Epithelial cell of esophagus (primary cell): ENCODE data around the gene SMARCD1.
A peak's percentile ranks its signal among the peaks of the same experiment; 100 is the strongest.

Experiments
- DNase-seq: peaks from one replicate; pipeline ENCODE4 v3.0.0; 2010; ENCODE audit warnings: low read depth
- H3K4me3 ChIP-seq: 2 replicates; pipeline ENCODE4 v1.5.1; 2011; ENCODE audit warnings: mild to moderate bottlenecking, low read length, control low read depth
- TF ChIP-seq, protein P1 (sequence below): IDR thresholded peaks from 2 replicates; pipeline ENCODE4 v1.5.1; 2011; ENCODE audit warnings: low read depth, mild to moderate bottlenecking, low read length, control low read depth, inconsistent platforms; ENCODE audit not compliant: insufficient read depth; ENCODE audit errors: missing control alignments

The SMARCD1 gene

DNA sequence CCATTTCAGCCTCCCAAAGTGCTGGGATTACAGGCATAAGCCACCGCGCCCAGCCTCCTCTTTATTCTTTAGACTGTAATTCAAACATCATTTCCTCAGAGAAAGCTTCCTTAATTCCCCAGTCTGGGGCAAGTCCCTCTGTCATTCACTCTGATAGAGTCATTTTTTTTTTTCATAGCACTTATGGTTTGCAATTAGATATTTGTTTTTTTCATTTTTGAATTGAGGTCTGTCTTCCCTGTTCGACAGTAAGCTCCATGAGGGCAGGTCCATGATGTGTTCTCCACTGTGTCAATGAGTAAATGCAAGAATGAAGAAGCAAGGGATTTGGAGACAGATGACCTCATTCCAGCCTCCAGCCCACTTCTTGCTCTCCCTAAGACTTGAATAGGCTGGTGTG lies 15.6 kb upstream of the SMARCD1 start:
- H3K4me3 ChIP-seq = no peak overlapping the region
- DNase-seq = no peak
- TF ChIP-seq, protein P1, sequence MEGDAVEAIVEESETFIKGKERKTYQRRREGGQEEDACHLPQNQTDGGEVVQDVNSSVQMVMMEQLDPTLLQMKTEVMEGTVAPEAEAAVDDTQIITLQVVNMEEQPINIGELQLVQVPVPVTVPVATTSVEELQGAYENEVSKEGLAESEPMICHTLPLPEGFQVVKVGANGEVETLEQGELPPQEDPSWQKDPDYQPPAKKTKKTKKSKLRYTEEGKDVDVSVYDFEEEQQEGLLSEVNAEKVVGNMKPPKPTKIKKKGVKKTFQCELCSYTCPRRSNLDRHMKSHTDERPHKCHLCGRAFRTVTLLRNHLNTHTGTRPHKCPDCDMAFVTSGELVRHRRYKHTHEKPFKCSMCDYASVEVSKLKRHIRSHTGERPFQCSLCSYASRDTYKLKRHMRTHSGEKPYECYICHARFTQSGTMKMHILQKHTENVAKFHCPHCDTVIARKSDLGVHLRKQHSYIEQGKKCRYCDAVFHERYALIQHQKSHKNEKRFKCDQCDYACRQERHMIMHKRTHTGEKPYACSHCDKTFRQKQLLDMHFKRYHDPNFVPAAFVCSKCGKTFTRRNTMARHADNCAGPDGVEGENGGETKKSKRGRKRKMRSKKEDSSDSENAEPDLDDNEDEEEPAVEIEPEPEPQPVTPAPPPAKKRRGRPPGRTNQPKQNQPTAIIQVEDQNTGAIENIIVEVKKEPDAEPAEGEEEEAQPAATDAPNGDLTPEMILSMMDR = no peak

DNA sequence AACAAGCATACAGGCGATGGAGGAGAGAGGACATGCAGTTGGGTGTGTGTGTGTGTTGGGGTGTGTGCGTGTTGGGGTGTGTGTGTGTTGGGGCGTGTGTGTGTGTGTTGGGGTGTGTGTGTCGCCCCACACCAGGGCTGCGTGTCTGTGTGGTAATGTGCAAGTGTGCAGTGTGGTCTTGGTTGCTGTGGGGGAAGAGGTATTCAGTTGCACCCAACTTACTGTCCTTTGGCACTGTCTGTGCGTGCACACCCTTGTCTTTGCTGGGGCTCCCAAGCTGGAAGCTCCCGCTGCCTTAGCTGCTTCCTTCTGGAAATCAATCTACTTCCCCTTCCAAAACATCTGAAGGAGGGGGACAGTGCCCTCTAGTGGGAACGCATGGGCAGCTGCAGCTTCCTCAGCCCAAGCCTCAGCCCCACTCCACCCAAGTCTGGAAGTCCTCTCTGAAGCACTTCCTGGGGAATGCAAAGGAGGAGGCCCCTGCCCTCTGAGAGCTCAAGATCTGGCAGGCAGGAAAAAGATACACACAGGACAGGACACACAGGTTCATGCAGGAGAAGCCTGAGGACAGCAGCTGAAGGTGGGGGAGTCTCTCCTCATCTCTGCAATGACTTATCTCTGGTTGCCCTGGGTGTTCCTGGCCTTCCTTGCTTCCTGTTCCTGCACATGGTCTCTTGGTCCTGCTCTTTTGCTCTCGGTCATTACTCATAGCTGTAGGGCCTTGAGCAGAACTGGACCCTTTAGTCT lies 14.7 kb upstream of the SMARCD1 start:
- DNase-seq = peak; percentile 87
- no peak overlapping the region for H3K4me3 ChIP-seq
- TF ChIP-seq, protein P1 = peak; percentile 98

DNA sequence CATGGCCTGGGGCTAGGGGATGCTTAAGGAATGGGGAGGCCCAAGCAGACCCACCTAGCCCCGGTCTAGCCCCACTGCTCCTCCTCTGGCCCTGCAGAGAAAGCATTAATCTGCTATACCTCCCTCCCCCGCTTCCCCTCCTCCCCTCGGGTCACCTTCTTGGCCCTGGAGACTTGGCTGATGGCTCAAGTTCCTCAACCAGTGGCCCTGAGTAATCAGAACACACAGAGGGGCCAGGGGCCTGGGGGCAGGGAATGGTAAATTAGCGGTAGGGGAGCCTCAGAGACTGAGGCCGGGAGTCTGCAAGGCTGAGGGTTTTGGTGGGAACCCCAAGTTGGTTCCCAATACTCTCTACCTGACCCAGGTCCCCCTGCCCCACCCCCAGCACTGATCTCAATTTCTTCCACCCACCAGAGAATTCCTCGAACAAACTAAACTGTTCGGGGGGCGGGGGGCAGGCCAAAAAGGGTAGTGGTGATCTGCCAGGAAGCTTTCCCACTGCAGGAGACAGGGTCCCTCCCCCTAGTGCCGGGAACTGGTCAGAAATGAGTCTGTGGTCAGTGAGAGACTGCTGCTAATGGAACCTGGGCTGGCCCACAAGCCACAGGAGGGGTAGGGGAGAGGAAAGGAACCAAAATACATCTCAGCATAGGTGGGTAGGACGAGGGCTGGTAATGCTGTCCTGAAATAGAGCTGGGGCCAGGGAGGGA lies 12.8 kb upstream of the SMARCD1 start:
- TF ChIP-seq, protein P1 = no peak
- DNase-seq = no peak
- no peak overlapping the region for H3K4me3 ChIP-seq

DNA sequence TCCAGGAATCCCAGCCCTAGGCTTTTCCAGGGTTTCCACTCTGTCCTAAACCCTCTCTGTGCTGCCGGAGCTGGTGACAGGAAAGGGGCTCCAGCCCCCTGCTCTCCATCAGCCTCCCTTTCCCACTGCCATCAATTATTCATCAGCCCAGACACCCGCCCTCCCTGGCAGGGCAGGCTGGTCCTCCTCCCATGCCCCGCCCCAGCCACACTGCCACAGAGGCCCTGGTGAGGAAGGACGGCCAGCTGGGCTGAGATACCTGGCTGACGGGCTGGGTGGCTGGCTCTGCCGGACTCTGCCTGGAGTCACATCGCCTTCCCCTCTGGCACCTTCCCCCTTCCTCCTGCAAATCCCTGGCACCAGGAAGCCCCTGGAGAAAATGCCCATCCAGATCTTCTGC lies 11.9 kb upstream of the SMARCD1 start:
- H3K4me3 ChIP-seq = no peak overlapping the region
- TF ChIP-seq, protein P1 = no peak
- no peak for DNase-seq

DNA sequence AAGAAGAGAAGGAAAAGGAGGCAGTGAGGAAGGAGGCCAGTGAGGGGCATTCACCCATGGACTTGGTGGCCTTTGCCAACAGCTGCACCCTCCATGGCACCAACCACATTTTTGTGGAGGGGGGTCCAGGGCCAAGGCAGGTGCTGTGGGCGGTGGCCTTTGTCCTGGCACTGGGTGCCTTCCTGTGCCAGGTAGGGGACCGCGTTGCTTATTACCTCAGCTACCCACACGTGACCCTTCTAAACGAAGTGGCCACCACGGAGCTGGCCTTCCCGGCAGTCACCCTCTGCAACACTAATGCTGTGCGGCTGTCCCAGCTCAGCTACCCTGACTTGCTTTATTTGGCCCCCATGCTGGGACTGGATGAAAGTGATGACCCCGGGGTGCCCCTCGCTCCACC lies 11.4 kb upstream of the SMARCD1 start:
- H3K4me3 ChIP-seq = no peak overlapping the region

DNA sequence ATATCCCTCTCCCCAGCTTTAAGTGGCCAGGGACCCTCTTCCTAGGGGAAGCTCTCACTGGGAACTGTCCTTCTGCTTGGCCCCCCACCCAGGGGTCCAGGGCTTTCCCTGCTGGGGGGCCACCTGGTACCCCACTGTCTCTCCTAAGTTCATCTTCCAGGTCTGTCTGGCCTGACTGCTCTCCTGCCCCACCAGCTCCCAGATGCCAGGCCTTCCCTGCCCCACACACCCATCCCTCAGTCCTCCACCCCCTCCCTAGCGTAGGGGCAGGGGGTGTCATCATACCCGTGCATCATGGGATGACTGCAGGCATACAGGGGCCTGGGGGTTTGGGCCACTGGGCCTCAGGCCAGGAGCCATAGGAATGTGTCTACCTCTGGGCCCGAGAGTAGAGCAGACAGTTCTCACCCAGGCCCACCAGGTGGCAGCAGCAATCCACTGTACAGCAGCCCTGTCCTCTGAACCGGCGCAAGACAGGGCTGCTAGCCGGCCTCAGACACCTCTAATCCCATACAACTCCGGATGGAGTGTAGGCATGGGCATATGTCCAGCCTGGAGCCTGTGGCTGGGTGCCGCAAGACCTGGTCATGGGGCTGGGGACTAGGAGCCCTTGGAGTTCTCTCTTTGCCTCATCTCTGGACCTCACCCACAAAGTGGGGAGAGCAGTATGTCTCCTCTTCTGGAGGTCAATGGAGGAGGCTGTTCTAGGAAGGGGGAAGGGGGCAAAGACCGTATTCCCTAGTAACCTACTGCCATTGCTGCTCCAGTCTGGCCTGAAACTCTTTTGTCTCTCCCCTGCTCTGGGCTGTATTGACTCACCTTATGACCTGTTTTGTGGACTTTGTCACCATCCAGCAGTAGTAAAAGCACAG lies 10.0 kb upstream of the SMARCD1 start:
- DNase-seq = peak; percentile 74
- no peak overlapping the region for H3K4me3 ChIP-seq
- TF ChIP-seq, protein P1 = peak; percentile 90

More for the DNA sequence above, 11.4 kb upstream of the SMARCD1 start:
- TF ChIP-seq, protein P1 = no peak
- no peak for DNase-seq
